ENCODE results near the gene MGAT2. TPM values are rescaled to one million over a fixed set of nuclear protein-coding genes. Genes with fewer than 3 reads are reported as not detected.

The MGAT2 gene
- total RNA-seq, 1 donor from 2014 or later = 32.3 TPM

Other genes with a start within 250 kb of the MGAT2 start
- gene RPS29, start 34.4 kb upstream of the MGAT2 start, total RNA-seq = 1,386 and 1,393 TPM in 2 replicates
- gene LRR1, start 21.9 kb upstream of the MGAT2 start, total RNA-seq = 40.2 and 42.9 TPM in 2 replicates
- gene RPL36AL, start 173 bp upstream of the MGAT2 start, total RNA-seq = 147 and 151 TPM in 2 replicates
- gene DNAAF2, start 14.4 kb downstream of the MGAT2 start, total RNA-seq = 18.9 and 20.4 TPM in 2 replicates
- gene POLE2, start 67.4 kb downstream of the MGAT2 start, total RNA-seq = 26.8 and 31.5 TPM in 2 replicates
- 2.0 and 2.1 TPM in 2 replicates for gene KLHDC1, start 72.3 kb downstream of the MGAT2 start, total RNA-seq
- 36.1 and 36.4 TPM in 2 replicates for gene KLHDC2, start 147.4 kb downstream of the MGAT2 start, total RNA-seq
- 68.9 and 71.0 TPM in 2 replicates for gene NEMF, start 232.0 kb downstream of the MGAT2 start, total RNA-seq